T-helper 22 cell (primary cell): Measurements from ENCODE around the gene CSE1L.
"Not testable (repeated sequence)": the region's sequence is repeated elsewhere in the genome, so short reads cannot be mapped to it uniquely, and the experiment has no call there.

ENCODE experiments used
- DNase-seq: peaks from one replicate; pipeline ENCODE4 v3.0.0-alpha.2; 2020; ENCODE audit warnings: low read depth

Gene CSE1L

GRCh38 chr20:49132995-49133478 is 86.9 kb downstream of the CSE1L start:
- DNase-seq, result no peak

DNA sequence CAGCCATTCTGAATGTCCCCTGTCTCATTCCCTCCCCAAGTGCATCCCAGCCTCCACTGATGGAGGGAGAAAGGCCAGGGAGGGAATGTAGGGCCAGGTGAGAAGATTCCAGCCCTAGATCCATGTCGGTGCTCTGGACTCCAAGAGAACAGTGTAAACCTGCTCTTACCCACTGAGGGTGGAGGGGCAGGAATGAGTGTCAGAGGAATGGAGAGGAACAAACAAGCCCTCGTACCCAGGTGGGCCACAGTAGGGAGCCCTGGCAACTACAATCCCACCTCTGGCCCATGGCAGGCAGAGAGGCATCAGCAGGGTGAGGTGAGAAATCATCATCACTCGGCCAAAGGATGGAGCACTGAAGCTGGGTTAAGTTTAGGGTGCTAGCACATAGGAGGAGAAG is 87.5 kb downstream of the CSE1L start:
- no peak for DNase-seq

- DNase-seq, result not testable (repeated sequence)
Observed at GRCh38 chr20:49134797-49135196, 88.7 kb downstream of the CSE1L start.

GRCh38 chr20:49136817-49137571 is 90.9 kb downstream of the CSE1L start:
- no peak for DNase-seq

GRCh38 chr20:49138431-49138830 is 92.3 kb downstream of the CSE1L start:
- no peak for DNase-seq

DNA sequence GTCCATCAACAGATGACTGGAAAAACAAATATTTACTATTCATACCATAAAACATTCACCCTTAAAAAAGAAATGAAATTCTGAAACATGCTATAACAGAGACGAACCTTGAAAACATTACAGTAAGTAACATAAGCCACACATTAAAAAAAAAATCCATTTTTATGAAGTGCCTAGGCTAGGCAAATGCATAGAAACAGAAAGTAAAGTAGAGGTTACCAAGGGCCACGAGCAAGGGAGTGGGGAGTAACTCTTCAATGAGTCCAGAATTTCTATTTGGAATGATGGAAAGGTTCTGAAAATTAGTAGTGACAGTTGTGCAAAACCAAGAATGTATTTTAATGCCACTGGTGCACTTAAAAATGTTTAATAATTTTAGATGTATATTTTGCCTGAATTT is 94.3 kb downstream of the CSE1L start:
- no peak for DNase-seq

GRCh38 chr20:49140834-49141233 is 94.7 kb downstream of the CSE1L start:
- DNase-seq, result no peak
